GM19395 (cell line): Measurements from ENCODE around the gene FBXL17.
A peak's percentile ranks its signal among the peaks of the same experiment; 100 is the strongest.

Experiments used
- ATAC-seq: cut with Tn5 transposase; IDR thresholded peaks from one replicate; pipeline ENCODE4 v1.9.1; 2021; ENCODE audit warnings: mild to moderate bottlenecking, moderate library complexity; ENCODE audit not compliant: unreplicated experiment

FBXL17 gene

GRCh38 chr5:108101821-108102220 is 280.1 kb downstream of the FBXL17 start:
- no peak for ATAC-seq

- no peak for ATAC-seq
These were observed 280.8 kb downstream of the FBXL17 start for GRCh38 chr5:108101130-108101529.

- ATAC-seq = no peak
These were observed 287.1 kb downstream of the FBXL17 start for GRCh38 chr5:108094800-108095199.

GRCh38 chr5:108093186-108093585 is 288.7 kb downstream of the FBXL17 start:
- peak; percentile 56 for ATAC-seq

DNA sequence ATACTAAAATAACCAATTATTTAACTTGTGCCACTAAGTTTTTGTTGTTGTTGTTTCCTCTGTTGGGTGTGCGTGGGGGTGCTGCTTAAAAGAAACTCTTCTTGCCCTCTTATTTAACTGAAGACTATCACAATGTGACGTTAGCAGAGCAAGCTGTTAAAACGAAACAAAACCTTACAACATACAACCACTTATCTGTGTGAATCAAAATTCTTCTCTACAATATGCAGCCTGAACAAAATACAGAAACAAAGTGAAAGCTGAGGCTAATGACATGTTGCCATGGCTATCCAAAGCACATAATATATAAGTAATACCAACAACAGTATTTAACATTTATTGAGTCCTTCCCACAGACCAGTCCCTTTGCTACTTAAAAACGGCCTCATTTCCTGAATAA is 291.0 kb downstream of the FBXL17 start:
- ATAC-seq = no peak

DNA sequence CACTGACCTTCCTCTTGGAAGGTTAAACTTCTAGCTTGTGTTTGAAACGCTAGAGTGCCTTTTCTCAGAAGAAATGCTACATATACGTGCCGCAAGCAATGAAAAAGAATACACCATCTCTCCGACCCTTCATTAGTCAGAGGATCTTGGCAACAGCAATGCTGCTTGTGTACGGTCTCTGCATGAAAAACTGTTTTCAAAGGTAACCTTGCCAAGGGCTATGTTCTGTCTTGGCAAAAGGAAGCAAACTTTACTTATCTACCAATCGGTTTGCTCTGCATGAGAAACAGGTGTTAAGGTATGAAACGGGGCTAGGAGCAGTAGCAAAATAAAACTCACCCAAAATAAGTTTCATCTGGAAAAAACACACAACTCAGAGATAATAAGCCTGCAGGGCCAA is 297.8 kb downstream of the FBXL17 start:
- ATAC-seq = no peak

DNA sequence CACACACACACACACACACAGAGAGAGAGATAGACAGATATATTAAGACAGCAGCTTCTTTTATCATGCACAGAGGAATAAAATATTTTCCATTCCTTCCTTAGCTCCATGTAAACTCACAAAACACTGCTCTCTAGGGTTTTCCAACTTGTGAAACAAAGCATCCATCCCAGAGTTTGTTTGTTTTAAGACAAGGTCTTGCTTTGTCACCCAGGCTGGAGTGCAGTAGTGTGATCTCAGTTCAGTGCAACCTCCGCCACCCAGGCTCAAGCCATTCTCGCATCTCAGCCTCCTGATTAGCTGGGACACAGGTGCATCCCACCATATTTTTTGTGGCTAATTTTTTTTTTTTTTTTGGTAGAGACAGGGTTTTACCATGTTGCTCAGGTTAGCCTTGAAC is 298.7 kb downstream of the FBXL17 start:
- ATAC-seq = no peak

DNA sequence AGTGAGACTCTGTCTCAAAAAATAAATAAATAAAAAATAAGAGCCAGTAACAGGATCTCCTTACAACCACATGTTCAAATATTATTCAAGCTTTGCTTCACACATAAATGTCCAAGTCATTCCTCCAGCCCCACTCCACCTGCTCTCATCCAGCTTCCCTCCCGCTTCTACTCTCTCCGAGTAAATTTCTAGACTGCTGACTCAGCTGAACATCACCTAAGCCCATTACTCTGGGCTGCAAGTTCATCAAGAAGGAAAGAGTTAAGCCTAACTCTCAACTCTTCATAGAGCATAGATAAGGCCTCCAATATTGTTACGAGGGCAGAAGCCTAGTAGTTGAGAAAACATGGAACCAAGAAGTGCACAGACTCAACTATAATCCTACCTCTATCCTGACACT is 300.2 kb downstream of the FBXL17 start:
- ATAC-seq = no peak

DNA sequence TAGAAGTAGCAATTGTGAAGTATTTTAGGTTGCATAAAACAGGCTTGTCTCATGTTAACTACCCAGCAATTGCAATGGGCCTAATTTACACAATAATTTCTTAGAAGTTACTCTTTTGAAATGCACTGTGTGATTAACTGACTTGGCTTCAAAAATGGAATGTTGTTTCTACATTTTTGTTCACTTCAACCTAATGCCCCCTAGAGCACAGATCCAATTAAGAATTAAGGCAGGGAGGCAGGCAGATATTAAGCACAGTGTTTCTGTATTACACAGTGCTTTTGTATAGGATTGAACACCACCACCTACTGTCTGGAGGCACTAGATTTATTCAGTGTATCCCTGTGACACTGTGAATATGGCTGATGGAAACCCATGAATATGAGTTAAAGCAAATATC is 302.1 kb downstream of the FBXL17 start:
- ATAC-seq = no peak

DNA sequence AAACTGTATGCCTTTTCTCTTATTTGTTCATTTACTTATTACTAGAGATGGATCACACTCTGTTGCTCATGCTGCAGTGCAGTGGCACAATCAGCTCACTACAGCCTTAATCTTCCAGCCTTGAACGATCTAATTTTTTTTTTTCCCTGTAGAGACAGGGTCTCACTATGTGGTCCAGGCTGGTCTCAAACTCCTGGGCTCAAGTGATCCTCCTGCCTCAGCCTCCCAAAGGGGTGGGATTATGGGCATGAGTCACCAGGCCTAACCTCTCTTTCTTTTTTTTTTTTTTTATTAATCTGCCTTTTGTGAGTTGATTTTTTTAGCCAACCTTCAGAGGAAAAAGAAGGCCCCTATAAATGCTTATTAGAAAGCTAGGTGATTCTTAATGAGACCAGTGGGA is 303.0 kb downstream of the FBXL17 start:
- no peak for ATAC-seq

DNA sequence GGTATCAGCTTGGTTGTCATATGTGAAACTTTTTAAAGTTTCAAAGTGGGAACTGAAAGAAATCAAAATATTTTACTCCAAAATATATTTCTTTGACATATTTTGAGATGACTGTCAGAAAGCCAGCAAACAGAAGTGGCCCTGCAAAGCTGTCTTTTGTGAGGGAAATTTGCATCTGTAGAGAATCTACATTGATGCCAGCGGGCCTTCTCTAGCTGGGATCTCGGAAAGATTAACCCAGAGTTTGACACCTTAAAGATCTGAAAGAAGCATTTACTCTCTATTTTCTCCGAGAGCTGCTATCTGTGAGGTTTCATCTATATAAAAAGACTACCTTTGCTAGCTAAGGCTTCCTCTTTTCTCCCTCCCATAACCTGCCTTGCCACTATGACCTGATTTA is 303.6 kb downstream of the FBXL17 start:
- ATAC-seq = no peak

GRCh38 chr5:108074626-108075025 is 307.3 kb downstream of the FBXL17 start:
- ATAC-seq = no peak

GRCh38 chr5:108064302-108064701 is 317.6 kb downstream of the FBXL17 start:
- no peak for ATAC-seq

- no peak for ATAC-seq
These were observed 320.0 kb downstream of the FBXL17 start for GRCh38 chr5:108061941-108062340.

- no peak for ATAC-seq
These were observed 321.6 kb downstream of the FBXL17 start for GRCh38 chr5:108060340-108060739.

DNA sequence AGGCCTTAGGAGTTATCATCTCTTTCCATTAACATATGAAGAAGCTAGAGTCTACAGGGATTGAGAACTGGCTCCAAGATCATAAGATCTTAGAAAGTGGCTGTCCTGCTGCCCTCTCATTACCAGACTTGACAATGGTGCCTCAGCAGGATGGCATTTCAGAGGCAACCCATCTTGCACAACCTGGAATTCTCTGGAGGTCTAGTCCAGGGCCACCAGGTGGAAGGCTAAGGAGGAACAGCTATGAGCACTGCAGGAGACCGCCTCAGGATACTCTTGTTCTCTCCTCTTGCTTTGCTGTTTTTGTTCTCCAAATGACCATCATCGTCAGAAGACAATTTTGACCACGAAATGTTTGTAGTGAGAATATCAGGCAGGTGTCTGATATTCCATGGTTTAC is 322.6 kb downstream of the FBXL17 start:
- no peak for ATAC-seq

- no peak for ATAC-seq
These were observed 327.5 kb downstream of the FBXL17 start for GRCh38 chr5:108054349-108054748.

DNA sequence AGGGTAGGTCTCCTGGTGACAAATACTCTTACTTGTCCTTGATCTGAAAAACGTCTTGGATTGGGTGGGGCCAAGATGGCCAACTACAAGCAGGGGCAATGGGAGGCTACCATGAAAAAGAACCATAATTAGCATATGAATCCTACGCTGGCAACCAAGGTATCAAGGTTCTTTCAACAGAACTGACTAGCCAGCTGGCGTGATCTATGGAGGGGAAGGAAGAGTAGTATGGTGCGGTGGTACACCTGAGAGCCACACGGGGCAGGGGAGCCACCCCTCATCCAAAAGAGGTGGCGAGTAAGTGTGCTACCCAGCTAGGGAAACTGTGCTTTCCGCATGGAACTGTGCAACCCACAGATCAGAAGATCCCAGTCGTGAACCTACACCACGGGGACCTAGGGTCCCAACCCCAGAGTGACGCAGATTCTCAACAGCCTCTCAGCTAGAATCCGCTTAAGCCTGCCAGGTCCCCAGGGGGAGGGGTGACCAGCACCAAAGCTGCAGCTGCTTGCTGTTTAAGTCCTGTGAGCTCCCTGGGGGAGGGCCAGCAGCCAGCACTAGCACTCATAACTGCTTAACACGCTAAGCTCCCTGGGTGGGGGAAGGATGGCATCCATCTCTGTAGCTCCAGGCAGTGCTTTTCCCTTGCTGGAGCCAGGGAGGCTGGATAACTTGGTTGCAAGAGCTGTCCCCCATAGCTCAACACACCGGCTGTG is 334.8 kb downstream of the FBXL17 start:
- no peak for ATAC-seq

DNA sequence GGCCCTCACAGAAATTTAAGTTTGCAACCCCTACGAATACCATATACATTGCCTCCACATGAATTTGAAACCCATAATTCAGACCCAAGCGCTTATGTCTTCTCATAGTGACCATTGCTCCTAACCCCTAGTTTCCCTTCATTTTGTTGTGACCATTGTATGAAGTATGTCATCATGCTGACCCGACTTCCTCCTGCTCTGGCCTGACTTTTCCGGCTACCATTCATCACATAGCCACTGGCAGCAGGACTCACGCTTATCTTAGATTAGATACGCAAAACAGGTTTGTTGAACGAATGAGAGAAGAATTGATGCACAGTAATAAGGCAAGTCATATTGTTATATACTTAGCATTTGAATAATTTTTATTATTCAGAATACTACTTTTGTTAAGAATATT is 345.4 kb downstream of the FBXL17 start:
- ATAC-seq = no peak

DNA sequence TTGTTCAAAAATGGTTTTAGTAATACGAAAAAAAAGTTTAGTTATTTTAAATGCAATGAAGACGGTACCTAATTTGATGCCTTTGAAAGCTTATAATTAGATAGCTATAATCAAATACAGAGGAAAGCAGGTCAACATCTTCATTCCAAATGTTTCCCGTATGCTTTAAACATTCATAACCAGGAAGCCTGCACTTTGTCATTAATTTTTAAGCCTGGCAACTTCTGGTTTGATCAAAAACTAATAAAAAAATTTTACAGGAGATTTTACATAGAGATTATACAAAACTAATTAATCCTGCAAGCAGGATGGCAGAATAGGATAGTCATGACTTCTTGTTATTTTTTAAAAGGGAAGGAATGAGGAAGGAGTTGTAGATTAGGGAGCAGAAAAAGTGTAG is 353.0 kb downstream of the FBXL17 start:
- no peak for ATAC-seq

- ATAC-seq = no peak
These were observed 353.5 kb downstream of the FBXL17 start for GRCh38 chr5:108028412-108028811.

GRCh38 chr5:108025957-108026356 is 355.9 kb downstream of the FBXL17 start:
- ATAC-seq = no peak

GRCh38 chr5:108024986-108025385 is 356.9 kb downstream of the FBXL17 start:
- ATAC-seq = no peak
